ENCODE data around the gene HVCN1.
"Not testable (repeated sequence)": the region's sequence is repeated elsewhere in the genome, so short reads cannot be mapped to it uniquely, and the experiment has no call there.

The HVCN1 gene

GRCh38 chr12:110661337-110661972 is 27.5 kb downstream of the HVCN1 start:
- DNase-seq, result no peak

DNA sequence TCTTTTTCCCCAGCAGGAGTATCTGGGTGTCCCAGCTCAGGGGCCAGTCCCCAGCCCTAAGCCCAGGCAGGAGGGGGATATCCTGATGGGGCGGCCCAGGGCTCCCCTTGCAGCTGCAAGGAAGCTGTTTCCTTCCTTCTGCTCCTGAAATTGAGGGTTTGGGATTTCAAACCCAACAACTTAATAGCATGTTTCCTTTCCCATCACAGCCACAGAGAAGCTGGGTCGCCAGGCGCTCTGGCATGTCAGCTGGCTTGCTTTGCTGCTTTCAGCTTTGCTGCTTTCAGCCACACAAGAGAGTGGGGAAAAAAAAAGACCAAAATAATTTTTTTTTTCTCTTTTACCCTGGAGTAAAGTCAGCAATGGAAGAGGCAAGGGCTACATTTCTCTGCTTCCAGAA is 30.0 kb downstream of the HVCN1 start:
- no peak for DNase-seq

- DNase-seq, result no peak
Measured at GRCh38 chr12:110658242-110658641, 30.7 kb downstream of the HVCN1 start.

GRCh38 chr12:110657747-110658146 is 31.2 kb downstream of the HVCN1 start:
- DNase-seq, result no peak

GRCh38 chr12:110656071-110656655 is 32.8 kb downstream of the HVCN1 start:
- no peak for DNase-seq

DNA sequence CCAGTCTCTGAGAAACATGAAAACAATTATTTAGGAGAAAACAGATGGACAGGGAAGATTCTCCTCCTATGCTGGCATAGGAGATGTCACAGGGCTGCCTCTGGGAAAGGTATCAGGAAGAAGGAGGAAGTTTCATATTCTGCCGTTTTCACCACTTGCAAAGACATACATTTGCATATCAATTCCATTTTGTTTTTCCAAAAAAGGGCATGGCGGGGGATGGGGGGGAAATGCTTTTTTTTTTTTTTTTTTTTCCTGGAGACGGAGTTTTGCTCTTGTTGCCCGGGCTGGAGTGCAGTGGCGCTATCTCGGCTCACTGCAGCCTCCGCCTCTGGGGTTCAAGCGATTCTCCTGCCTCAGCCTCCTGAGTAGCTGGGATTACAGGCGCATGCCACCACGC is 34.7 kb downstream of the HVCN1 start:
- DNase-seq, result not testable (repeated sequence)

DNA sequence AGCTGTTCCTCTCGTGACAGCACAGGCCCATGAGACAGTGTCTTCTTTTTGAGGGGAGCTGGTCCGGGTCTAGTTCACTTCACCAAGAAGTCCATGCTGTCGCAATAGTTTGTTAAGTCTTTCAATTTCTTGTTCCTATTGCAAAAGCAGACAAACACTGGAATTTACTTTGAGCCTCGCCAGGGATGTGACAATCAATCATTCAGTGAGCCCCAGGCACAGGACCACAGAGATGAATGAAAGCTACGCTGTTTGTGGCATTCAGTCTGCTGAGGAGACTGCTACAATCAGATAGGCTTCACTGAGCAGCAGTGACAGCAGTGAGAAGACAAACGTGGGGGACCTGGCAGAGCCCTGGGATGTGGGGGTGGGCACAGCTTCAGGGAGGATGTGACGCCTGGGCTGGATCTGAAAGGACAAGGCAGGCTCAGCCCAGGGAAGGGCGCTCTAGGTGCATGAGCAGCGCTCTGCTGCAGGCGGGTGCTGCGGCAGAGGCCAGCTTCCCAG is 39.5 kb downstream of the HVCN1 start:
- DNase-seq, result no peak

- DNase-seq, result no peak
Measured at GRCh38 chr12:110647631-110648040, 41.3 kb downstream of the HVCN1 start.

GRCh38 chr12:110641521-110641920 is 47.4 kb downstream of the HVCN1 start:
- no peak for DNase-seq

DNA sequence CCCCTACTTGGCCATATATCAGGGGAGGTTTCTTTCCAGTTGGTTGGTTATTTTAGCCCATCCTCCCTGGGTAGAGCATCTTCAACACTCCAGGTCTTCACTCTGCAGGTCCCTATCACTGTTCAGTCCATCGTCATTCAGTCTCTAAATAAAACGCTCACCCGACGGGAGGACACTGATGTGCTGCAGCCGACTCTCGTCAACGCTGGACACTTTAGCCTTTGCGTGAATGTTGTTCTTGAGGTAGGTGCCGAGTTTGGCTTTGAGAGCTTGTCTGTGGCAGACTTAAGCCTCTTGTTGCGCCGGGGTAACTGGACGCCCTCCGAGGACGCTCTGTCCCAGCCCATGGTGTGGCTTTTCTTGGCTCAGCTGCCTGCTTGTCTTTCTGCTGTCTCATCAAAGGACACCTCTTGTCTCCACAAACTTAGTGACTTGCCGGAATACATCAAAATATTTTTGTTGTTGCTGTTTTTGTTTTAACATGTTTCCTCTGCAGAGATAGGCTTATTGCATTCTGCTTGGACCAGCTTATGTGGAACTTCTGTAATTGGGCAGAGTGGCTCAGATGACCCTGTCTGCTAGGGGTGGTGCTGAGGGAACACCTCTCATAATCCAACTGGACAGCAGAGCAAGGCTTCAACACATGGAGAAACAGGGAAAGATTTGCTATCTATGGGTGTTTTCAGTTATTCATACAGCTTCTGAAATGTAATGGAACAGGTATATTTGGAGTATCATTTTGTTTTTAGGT is 48.5 kb downstream of the HVCN1 start:
- no peak for DNase-seq

GRCh38 chr12:110639336-110640141 is 49.4 kb downstream of the HVCN1 start:
- DNase-seq, result no peak

DNA sequence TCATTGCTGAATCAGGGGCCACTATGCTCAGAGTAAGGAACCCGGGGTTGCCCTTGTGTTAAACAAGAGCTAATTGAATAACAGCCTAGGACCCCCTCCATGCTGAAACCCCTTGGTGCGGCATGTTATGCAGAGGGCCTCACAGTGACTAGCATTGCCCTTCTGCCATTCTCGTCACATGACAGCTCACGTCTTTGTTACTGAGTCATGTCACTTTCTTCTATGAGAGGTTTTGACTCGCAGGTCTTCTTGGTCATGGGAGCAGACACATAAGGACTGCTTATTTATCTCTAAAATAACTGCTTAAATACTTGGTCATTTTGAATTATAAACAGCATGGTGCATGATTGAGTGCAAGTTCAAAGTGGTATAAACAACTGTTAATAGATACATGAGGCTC is 50.1 kb downstream of the HVCN1 start:
- DNase-seq, result no peak

GRCh38 chr12:110637869-110638441 is 51.0 kb downstream of the HVCN1 start:
- DNase-seq, result no peak

- DNase-seq, result no peak
Measured at GRCh38 chr12:110636516-110636915, 52.4 kb downstream of the HVCN1 start.

- DNase-seq, result no peak
Measured at GRCh38 chr12:110635055-110635454, 53.9 kb downstream of the HVCN1 start.

- DNase-seq, result no peak
Measured at GRCh38 chr12:110627500-110628195, 61.3 kb downstream of the HVCN1 start.

DNA sequence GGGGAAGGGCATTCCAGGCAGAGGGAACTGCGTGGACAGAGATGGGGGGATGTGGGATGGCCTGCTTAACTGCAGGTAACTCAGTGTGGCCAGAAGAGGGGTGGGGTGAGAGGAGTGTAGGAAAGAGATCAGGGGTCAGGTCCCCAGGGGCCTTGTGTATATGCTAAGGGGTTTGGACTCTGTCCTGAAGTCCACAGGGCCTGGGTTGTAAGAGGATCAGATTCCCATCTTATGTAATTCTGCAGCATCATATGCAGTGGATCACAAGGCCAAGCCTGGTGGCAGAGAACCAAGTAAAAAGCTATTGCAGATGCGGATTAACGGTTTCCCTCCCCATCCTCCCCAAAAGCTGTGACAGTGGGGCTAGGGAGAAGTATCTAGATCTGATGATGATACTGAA is 66.3 kb downstream of the HVCN1 start:
- no peak for DNase-seq

DNA sequence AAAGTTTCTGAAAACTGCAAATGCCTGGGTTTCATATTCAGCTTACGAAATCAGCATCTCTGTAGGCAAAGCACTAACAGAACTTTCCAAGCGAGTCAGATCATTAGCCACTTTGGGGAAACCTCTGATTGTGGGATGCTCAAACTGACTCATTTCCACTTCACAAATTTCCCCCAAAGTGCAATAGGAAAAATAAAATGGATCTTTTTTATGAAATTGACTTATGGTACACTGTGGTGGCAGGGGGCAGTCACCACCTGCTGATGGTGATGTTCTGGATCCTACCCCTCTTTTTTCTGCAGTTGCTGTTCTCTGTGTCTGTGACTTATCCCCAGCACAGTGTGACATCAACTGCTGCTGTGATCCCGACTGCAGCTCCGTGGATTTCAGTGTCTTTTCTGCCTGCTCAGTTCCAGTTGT is 69.4 kb downstream of the HVCN1 start:
- DNase-seq, result no peak

GRCh38 chr12:110616471-110617115 is 72.3 kb downstream of the HVCN1 start:
- DNase-seq, result no peak

DNA sequence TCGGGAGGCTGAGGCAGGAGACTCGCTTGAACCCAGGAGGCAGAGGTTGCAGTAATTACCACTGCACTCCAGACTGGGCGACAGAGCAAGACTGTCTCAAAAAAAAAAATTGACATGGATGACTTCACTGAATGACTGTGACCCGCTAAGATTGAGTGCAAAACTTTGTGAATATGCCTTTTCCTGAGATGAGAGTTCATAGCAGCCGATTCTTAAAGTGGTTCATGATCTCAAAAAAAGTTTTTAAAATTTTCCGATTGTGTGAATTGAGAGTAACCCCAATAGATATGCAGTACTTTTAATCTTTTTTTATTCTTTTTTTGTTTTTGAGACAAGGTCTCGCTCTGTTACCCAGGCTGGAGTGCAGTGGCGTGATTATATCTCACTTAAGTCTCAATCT is 73.7 kb downstream of the HVCN1 start:
- no peak for DNase-seq

Measured in GOT3 (cell line).